GM18867 (cell line): ENCODE measurements around the gene DAB2IP.
"Not testable (repeated sequence)": the region's sequence is repeated elsewhere in the genome, so short reads cannot be mapped to it uniquely, and the experiment has no call there.

Experiments
- ATAC-seq: cut with Tn5 transposase; IDR thresholded peaks from one replicate; pipeline ENCODE4 v1.9.1; 2021; ENCODE audit warnings: mild to moderate bottlenecking, moderate library complexity; ENCODE audit not compliant: unreplicated experiment

The DAB2IP gene

GRCh38 chr9:121643473-121643872 is 8.0 kb upstream of the DAB2IP start:
- ATAC-seq: no peak

GRCh38 chr9:121644040-121644439 is 7.4 kb upstream of the DAB2IP start:
- ATAC-seq: not testable (repeated sequence)

GRCh38 chr9:121645003-121645402 is 6.4 kb upstream of the DAB2IP start:
- no peak for ATAC-seq

GRCh38 chr9:121645853-121646807 is 5.3 kb upstream of the DAB2IP start:
- no peak for ATAC-seq

GRCh38 chr9:121646992-121647391 is 4.4 kb upstream of the DAB2IP start:
- ATAC-seq: no peak

GRCh38 chr9:121648172-121648571 is 3.3 kb upstream of the DAB2IP start:
- no peak for ATAC-seq

GRCh38 chr9:121648799-121649198 is 2.6 kb upstream of the DAB2IP start:
- no peak for ATAC-seq

- no peak for ATAC-seq
Observed at GRCh38 chr9:121649476-121650216, 1.8 kb upstream of the DAB2IP start.

GRCh38 chr9:121650217-121651007 is 1.0 kb upstream of the DAB2IP start:
- no peak for ATAC-seq

- ATAC-seq: no peak
Observed at GRCh38 chr9:121651008-121651294, 483 bp upstream of the DAB2IP start.

GRCh38 chr9:121652021-121652837 is 795 bp downstream of the DAB2IP start:
- ATAC-seq: no peak

- no peak for ATAC-seq
Observed at GRCh38 chr9:121652838-121653231, 1.4 kb downstream of the DAB2IP start.

- ATAC-seq: no peak
Observed at GRCh38 chr9:121654499-121655140, 3.2 kb downstream of the DAB2IP start.

GRCh38 chr9:121655231-121655755 is 3.9 kb downstream of the DAB2IP start:
- ATAC-seq: no peak

GRCh38 chr9:121656941-121657470 is 5.6 kb downstream of the DAB2IP start:
- no peak for ATAC-seq

GRCh38 chr9:121658166-121658565 is 6.7 kb downstream of the DAB2IP start:
- ATAC-seq: no peak

- ATAC-seq: no peak
Observed at GRCh38 chr9:121658591-121658990, 7.2 kb downstream of the DAB2IP start.

GRCh38 chr9:121660367-121660766 is 8.9 kb downstream of the DAB2IP start:
- no peak for ATAC-seq

- ATAC-seq: no peak
Observed at GRCh38 chr9:121660876-121661275, 9.4 kb downstream of the DAB2IP start.

GRCh38 chr9:121661328-121661727 is 9.9 kb downstream of the DAB2IP start:
- ATAC-seq: no peak
